Left renal pelvis (tissue), 4 donors: ENCODE results near the gene LDAH. TPM values are rescaled to one million over a fixed set of nuclear protein-coding genes. Genes with fewer than 3 reads are reported as not detected.

Experiments
- DNase-seq, 4 donors: peaks; one replicate each; pipeline ENCODE4 v3.0.0-alpha.2; 2013; ENCODE audit warnings: low read depth in 4 of 4, low spot score in 3 of 4
- polyA plus RNA-seq, 4 donors: library from polyadenylated mRNA; unstranded; fragments of 120-200 nt; gene quantifications; one replicate each; pipeline ENCODE4 v1.2.1, GENCODE V29; 2013; ENCODE audit not compliant: insufficient read length in 4 of 4

Gene LDAH
- polyA plus RNA-seq, 4 donors, result 18.0 to 43.8 (median 38.2) TPM

DNA sequence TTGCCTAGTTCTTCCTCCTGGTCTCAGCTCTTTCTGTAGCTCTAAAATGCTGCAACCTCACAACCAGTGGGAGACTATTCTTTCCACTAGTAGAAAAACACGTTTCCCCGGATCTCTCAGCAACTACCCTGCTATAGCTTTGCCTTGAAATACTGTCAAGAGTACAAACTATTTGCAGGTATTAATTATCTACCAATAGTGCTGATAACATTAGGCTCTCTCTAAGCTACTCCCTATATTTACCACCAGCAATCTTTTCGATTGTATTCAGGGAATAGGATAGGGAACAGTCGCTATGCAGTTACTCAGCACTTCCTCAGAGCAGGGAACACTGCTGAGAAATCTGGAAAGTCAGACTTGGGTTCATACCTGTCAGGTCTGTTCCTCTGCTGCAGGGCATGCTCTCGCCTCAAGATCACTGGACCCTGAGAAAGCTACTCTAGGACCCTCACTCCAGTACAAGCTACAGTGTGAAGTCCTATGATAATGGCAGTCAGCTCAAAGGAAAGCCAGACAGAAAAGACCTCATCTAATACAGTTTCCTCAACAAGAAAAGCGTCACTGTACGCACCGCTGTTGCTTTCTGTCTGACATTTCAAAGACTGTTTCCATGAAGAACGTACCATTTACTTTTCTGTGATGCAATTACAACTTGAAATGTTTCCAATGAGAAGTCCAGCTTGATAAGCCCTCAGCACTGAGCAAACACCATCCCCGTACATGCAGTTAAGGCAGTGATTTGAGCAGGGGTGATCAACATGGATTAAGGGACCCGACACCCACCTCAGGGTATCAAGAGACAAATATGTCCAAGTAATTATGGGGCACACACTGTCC is 133.3 kb downstream of the LDAH start:
- no peak for DNase-seq

DNA sequence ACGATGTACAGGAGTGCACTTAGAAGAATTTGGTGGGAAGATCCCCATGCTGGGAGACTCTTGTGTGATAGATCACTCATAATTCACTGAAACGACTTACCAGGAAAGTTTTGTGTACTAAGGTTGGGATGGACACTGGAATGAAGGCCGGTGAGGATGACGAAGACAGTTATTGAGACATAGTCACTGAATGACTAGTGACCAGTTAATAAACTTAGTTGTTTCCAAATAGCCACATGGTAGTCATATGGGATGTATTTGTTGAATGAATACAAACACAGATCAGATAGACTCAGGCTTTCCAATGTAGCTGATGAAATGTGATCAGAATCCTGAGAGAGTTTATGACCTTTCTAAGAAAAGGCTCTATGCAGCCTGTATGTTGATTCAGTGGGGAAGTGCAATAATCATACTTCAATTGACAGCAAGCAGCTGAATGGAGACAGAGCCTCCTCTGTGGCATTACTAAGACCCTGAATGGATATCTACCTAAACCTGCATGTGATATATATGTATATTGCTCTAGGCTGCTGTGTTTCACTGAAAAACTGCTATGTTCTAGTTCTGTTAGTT is 135.6 kb downstream of the LDAH start:
- no peak for DNase-seq

DNA sequence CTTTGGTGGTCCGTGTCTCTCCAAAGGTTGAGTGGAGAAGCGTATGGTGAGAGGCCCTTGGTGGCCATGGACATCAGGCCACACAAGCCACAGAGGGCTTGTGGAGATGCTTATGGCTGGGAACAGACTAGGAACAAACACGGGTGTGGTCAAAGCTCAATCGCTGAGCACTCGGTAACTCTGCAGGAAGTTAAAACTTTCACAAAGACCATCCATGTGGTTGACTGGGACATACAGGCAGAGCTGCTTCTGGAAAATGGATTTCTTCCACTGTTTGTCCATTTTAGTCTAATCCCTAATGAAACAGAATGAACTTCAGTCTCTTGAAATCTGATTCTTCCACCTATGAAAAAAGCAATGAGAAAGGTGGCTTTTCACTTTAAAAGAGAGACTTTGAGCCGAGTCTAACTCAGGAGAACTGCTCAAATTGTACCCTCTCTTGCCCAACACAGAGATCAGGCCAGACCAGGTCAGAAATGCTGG is 138.3 kb downstream of the LDAH start:
- no peak for DNase-seq

DNA sequence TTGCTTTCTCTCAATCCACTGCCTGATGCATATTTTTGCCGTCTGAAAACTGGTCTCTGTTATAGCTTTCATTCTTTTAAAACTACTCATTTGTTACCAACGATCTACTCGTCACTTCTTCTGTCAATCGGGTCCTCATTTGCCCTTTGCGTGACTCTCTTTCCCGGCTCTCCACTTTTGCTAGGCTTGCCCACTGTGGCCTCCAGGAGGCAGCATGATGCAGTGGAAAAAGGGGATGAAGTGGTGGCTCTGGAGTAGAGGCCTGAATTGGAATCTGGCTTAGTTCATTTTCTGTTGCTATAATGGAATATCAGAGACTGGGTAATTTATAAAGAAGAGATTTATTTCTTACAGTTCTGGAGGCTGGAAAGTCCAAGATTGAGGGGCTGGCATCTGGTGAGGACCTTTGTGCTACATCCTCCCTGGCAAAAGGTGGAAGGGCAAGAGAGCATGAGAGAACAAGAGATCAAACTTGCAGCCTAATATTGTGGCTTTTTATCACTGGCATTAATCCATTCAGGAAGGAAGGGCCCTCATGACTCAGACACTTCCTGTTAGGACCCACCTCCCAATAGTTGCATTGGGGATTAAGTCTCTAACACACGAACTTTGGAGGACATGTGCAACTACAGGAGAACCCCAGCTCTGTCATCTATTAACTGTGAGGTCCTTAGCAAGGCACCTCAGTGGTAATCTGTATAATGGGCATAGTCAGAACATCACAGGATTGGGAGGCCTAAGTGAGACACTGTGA is 140.6 kb downstream of the LDAH start:
- no peak for DNase-seq

DNA sequence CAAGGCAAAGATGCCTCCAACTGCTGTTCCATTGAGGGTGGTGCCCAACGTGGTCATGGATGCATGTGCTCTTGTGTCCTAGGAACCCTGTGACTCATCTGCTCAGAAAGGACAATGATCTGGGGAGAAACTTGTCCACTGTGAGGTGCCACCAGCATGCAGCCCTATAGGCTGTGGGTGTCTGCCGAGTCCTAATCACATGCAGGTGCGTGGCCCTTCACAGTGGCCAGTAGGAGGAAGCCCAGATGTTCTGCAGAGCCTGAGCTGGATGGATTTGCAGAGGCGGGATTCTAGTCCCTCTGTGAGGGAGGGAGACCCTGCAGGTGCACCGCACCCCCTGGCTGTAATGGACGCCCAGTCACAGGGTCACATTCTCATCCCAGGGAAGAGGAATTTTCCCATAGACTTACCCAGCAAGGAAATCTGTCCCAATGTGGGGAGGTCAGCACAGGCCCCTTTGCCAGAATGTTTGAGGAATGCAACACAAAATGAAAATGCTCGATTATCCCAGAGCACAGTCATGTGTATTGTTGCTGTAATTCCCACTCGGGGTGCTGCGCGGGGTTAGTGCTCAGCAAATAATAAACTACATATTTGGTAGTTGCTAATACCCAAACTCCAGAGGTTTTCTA is 142.0 kb downstream of the LDAH start:
- no peak for DNase-seq

DNA sequence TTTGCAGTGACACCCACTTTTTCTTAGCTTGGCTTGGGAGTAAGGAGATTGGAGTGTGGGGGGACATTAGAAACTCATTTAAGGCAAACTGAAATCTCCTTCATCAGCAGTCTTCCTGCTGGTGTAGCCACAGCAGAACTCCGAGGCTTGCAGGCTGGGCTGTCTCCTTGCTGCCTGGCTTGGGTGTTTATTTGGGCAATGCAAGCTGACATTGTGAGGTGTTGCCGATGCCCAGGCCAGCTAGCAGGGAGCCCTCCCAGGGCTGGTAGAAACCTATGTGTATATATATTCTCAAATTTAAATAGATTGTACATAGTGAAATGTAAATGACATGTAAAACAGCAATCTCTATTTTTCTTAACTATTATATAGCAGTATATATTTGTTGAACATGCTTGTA is 144.1 kb downstream of the LDAH start:
- no peak for DNase-seq

DNA sequence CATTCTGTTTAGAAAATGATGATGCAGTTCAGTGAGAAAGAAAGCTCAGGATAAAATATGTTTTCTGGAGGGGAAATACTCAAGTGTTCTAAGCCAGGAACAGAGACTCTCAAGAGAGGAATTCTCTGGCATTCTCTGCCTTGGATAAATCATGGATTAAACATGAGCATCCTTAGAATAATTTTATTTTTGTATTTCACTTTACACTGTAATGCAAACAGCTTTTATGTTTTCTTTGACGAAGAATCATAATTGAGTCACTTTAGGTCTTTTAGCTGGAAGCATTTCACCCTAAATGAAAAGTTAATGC is 144.9 kb downstream of the LDAH start:
- no peak for DNase-seq

DNA sequence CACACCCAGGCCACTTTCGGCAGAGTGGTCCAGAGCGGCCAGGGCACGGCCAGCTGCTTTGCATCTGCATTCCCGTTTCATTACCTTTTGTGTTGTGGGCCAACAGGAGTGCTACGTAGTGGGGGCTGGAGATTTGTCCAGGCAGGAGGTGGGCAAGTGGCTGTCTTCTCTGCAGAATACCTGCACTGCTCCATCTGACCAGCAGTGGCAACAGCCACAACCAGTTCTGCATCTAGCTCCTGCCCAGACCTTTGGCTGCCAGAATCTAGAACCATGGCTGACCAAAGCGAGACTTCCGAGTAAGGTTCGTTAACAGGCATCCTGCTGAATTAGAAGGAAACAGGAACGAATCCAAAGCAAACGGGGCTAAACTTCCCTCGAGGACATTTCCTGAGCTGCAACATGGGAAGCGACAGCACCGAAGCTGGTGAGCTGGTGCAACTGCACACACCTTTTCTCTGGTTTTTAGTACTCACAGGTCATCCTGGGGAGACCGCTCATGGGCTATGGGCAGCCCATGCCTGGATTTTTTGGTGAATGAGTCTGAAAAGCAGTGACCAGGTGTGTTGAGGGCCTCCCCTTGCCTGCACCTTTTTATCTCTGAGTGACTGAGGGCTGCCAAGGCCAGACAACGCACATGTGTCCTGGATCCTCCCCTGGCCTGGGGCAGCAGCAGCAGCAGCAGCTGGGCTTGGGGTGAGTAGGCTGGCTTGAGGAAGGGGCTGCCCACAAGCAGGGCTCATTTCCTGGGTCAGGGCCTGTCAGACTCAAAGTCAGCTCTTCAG is 145.4 kb downstream of the LDAH start:
- no peak for DNase-seq

DNA sequence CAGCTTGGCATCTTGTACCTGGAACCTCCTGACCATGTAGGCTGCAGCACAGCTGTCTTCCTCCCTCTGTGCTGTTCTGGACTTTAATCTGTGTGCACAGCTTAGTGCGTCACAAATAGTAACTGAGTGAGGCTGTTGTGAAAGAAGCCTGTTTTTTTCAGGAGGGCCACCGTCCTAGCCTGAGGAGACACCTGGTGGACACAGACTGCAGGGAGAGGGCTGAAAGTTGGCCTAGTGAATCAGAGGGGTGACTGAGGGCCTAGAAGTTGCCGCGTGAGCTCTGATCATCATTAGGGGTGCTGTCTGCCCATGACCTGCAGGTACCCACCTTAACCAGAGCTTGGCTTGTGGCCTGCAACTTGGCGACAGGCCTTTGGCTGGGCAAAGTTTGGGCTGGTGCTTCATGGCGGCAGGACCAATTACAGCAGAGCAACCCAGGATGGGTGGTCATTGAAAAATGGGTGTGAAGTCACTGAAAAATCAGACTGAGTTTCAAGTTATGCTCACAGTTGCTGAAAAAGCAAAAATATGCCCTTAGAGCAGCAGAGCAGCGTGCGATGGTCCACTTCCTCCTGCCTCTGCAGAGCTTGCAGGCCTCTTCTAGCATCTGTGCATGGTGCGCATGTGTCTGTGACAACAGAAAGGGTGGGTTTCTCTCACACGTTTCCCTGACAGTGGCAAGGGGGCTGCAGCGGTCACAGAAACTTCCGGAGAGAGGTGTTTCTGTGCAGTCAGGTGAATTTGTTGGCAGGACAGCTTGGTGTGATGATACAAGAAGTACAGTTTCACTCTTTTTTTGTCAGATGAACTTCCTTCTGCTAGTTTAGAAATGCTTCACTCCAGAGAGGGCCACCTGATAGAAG is 146.3 kb downstream of the LDAH start:
- DNase-seq, result no peak

DNA sequence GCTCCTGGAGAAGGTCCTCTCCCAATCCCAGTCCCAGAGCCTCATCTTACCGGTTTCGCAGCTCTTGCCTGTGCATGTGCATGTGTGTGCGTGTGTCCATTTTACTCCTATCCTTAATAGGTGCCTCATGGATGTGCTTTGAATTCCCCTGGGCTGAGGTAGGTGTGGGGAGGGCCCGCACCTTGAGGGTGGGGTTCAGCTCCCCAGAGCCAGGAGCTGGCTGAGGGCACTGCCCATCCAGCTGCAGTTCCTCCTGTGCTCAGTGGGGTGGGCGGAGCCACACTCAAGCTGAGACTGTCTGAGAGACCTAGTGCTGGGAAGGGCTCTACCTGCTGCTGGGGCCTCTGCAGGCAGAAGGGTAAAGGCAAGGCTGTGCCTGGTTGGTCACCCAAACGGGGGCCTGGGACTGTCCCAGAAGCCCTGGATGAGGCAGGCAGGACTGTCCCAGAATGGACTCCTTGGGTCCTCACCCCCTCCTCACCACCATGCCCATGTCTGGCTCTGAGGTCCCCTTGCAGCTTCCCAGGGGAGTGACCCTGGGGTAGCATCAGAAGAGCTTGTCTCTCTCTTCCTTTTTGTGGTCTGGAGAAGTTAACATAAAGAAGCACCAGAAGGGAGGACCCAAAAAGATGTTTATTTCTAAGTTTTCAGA is 147.1 kb downstream of the LDAH start:
- no peak for DNase-seq

DNA sequence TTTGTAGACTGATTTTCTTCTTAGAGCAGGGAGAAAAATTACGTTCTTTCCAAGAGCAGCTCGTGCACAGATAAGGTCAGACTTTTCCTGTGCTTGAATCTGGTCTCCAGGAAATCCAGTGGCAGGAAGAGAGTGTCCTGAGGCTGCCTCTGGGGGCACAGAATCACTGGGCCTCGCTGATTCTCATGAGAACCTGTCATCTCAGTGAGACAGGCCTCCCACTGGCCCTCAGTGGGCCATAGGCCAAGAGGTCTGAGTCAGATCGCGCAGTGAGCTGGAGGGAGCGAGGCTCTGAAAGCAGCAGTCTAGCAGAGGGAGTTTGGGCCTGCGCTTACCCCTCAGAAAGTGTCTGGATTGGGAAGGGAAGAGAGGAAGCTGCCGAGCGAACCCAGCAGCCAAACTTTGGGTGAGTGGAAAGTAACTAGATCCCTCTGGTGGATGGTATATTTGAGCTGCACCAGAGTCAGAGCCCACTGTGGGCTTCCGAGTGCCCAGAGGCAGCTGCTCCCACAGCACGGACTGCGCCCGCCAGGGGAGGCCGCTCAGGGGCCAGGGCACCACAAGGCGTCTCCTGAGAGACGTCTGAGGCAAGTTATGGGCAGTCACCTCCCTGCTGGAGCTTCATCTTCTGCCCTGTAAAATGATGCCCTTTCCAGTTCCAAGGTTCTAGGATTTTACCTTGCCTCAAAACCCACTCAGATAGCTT is 147.8 kb downstream of the LDAH start:
- no peak for DNase-seq

DNA sequence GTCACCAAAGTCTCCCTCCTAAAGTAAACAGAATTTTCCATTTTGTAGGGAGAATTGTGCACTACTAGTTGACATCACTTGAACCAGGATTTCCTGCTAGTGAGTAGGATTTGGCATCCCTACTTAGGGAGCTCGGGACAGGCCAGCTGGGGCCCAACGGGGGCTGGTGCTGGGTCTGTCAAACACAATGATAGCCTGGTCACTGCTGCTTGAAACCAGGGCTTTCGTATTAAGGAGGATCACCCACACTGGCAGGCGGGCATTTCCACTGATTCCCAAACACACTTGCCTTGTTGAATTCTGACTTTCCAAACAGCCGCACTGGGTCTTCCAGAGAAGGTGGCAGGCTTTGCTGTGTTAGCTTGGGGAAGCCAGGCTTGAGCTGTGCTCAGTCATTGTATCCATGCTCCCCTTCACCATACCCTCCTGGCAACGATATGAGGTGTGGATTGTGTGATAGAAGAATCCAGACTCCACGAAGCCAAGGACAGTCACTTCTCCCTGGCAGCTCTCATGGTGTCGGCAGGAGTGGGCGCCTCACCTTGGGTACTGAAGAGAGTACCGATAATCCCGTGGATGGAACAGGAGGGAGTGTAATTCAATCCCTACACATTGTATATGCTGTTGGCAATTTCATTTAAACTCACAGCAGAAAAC is 148.5 kb downstream of the LDAH start:
- DNase-seq, result no peak

DNA sequence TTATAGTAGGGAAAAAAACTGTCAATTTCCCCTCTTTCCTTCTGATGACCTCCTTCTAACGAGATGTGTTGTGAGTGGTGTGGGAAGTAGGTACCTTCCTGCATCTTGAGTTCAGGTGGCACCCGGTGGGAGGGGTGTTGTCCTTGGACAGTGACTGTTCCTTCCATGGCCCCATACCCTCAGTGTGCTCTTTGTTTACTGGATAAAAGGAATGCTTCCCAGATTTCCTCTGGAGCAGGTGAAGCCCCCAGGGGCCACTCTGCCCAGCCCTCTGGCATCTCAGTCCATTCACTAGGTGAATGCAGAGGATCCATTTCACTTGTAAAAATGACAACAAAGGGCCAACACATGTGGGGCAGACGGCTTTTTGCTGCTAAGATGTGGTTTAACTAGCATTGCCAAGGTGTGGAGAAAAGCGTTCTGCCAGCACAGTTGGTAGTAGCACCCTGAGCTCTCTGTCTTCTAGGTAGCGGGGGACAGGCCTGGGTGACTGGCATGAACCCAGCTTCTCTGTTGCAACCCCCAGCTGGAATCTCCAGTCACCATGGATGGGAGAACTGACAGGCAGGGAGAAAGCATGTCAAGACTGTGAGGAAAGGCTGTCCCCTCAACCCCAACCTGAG is 149.1 kb downstream of the LDAH start:
- DNase-seq, result no peak

DNA sequence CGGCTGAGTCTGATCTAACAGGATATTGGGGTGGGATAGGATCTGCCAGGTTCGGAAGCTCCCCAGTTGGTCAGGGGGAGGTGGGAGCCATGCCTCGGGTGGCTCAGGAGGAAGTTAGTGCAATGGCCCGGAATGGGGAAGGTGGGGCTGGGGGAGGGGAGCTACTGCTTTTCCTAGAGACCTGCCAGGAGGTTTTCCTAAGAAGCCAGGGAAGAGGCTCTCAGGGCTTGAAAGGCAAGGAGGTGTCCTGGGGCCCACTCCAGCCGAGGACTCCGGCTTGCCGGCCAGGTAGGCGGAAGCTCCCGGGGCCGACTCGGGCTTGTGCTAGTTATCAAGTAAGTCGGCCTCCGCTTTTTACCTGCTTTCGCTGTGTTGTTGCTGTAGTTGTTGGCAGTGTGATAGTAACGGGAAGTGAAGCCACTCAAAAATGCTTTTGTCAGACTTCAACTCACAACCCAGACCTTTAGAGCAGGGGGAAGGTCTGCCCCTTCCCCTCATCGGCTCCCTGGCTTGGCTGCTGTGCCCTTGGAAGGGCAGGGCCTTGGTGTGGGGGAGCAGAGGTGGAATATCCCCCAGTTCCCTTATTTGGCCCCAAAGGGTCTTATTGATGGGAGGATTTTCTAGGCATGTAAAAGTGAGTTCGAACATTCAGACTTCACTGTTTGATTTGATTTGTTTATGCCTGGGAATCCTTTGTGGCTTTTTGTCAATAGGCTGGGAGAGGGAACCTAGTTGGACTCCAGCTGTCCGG is 150.5 kb downstream of the LDAH start:
- DNase-seq, result no peak

DNA sequence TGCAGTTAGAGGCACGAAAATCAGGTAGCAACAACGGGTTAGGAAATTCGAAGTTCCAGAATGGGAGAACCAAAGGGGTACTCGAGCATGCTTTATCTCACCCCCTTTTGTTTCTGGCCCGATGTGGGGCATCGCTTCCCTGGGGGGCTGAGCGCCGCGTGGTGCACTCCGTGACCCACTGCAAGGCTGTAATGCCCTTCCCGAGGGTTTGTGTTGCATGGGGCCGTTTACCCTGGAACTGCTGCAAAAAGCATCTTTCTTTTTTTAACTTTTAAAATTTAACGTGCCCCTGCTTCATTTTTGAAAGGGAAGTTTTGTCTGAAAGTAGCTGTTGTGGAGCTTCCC is 151.2 kb downstream of the LDAH start:
- DNase-seq, result no peak

DNA sequence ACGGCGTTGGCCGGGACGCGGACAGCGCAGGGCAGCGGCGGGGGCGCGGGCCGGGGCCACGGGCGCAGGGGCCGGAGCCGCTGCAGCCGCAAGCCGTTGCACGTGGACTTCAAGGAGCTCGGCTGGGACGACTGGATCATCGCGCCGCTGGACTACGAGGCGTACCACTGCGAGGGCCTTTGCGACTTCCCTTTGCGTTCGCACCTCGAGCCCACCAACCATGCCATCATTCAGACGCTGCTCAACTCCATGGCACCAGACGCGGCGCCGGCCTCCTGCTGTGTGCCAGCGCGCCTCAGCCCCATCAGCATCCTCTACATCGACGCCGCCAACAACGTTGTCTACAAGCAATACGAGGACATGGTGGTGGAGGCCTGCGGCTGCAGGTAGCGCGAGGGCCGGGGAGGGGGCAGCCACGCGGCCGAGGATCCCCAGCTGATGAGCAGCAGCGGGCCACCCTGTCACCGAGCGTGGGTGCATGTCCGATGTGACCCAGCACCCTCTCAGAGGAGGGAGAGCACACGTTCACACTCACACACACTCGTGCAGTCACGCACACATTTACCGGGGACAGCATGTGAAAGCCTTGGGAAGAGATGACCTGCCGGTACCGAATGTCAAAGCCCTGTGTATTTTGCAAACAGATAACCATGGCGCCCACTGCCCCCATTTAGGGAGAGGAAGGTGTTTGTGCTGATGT is 151.7 kb downstream of the LDAH start:
- DNase-seq, result no peak
